ENCODE data around the gene FASTK.

GRCh38 chr7:151101621-151102396 is 21.2 kb upstream of the FASTK start:
- TF ChIP-seq CTCF (conservative IDR thresholded peaks at IDR 0.05; ENCODE audit: low read depth, low read length) (no peak), POLR2A (IDR thresholded peaks at IDR 0.05; ENCODE audit: low read depth, low read length) (no peak), SMC3 (IDR thresholded peaks at IDR 0.05; ENCODE audit: low read depth, low read length) (no peak), RFX5 (IDR thresholded peaks at IDR 0.05; ENCODE audit: low read depth, low read length) (no peak)
- TF ChIP-seq, protein P1, sequence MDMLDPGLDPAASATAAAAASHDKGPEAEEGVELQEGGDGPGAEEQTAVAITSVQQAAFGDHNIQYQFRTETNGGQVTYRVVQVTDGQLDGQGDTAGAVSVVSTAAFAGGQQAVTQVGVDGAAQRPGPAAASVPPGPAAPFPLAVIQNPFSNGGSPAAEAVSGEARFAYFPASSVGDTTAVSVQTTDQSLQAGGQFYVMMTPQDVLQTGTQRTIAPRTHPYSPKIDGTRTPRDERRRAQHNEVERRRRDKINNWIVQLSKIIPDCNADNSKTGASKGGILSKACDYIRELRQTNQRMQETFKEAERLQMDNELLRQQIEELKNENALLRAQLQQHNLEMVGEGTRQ (IDR thresholded peaks at IDR 0.05; ENCODE audit: low read depth, low read length): no peak
